ENCODE measurements around the gene CD33. TPM values are rescaled to one million over a fixed set of nuclear protein-coding genes. Genes with fewer than 3 reads are reported as not detected.

The CD33 gene
- total RNA-seq, 1 donor from 2014 or later = 0.52 TPM

DNA sequence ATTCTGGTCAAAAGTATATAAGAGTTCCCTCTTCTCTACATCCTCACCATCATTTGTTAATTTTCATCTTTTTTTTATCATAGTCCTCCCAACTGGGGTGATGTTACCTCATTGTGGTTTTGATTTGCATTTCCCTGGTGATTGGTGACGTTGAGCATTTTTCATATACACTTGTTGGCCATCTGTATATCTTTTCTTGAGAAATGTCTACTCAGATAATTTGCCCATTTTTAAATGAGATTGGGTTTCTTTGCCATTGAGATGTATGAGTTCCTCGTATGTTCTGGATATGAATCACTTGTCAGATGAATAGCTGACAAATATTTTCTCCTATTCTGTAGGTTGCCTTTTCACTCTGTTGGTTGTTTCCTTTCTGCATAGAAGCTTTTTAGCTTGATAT, 2.4 kb downstream of the CD33 start:
- peaks cover 0 to 2% (median 0%) of the 10 kb centered on the region in 3 donors for H3K27me3 ChIP-seq (ENCODE audit: control insufficient read depth in 3 of 3, insufficient read depth in 3 of 3, low read length in 3 of 3)
- no peaks in the 10 kb centered on the region for H3K4me1 ChIP-seq (ENCODE audit: control insufficient read depth in 3 of 3, insufficient read depth in 3 of 3, low read length in 3 of 3)
- no peak overlapping the region for H3K27ac ChIP-seq (ENCODE audit: low read depth, low read length)
- H3K9me3 ChIP-seq (ENCODE audit: control insufficient read depth in 3 of 3, low read length in 3 of 3) = no peaks in the 10 kb centered on the region
- H3K9ac ChIP-seq (ENCODE audit: low read depth in 1 of 3, low read length in 3 of 3) = no peak overlapping the region
- no peak overlapping the region for H3K4me3 ChIP-seq (ENCODE audit: low read length in 3 of 3)
- H3K36me3 ChIP-seq (ENCODE audit: control insufficient read depth in 3 of 3, insufficient read depth in 3 of 3, low read length in 3 of 3) = no peaks in the 10 kb centered on the region

DNA sequence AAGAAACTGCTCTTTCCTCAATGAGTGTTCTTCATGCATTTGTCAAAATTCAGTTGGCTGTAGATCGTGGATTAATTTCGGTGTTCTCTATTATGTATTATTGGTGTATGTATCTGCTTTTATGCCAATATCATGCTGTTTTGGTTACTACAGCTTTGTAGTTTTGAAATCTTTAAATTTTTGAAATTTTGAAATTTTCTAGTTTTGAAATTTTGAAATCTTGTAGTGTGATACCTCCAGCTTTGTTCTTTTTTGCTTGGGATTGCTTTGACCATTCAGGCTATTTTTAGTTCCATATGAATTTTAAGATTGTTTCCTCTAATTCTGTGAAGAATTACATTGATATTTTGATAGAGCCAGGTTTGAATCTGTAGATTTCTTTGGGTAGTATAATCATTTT, 3.1 kb downstream of the CD33 start:
- Histone ChIP-seq H3K4me1 (ENCODE audit: control insufficient read depth in 3 of 3, insufficient read depth in 3 of 3, low read length in 3 of 3) (no peaks in the 10 kb centered on the region), H3K27ac (ENCODE audit: low read depth, low read length) (no peak overlapping the region), H3K27me3 (ENCODE audit: control insufficient read depth in 3 of 3, insufficient read depth in 3 of 3, low read length in 3 of 3) (peaks cover 0 to 5% (median 0%) of the 10 kb centered on the region in 3 donors), H3K9me3 (ENCODE audit: control insufficient read depth in 3 of 3, low read length in 3 of 3) (no peaks in the 10 kb centered on the region), H3K36me3 (ENCODE audit: control insufficient read depth in 3 of 3, insufficient read depth in 3 of 3, low read length in 3 of 3) (no peaks in the 10 kb centered on the region), H3K4me3 (ENCODE audit: low read length in 3 of 3) (no peak overlapping the region), H3K9ac (ENCODE audit: low read depth in 1 of 3, low read length in 3 of 3) (no peak overlapping the region)

DNA sequence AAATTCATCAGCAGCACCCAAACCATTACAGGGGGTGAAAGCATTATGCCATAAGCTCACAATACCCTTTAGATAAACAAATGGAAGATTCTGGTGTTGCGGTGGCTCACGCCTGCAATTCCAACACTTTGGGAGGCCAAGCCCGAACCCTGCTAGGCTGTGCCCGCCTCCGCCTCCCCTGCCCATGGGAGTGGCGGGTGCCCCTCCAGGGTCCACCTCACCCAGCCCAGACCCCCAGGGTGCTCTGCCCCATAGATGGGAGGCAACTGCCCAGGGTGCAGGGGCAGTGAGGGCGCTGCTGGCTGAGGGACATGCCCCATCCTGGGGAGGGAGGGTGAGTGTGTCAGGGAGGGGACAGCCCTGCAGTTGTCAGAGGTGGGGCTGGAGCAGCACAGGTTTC, 16.0 kb downstream of the CD33 start:
- H3K4me1 ChIP-seq (ENCODE audit: control insufficient read depth in 3 of 3, insufficient read depth in 3 of 3, low read length in 3 of 3) = no peaks in the 10 kb centered on the region
- no peak overlapping the region for H3K27ac ChIP-seq (ENCODE audit: low read depth, low read length)
- H3K4me3 ChIP-seq (ENCODE audit: low read length in 3 of 3) = no peak overlapping the region
- no peaks in the 10 kb centered on the region for H3K27me3 ChIP-seq (ENCODE audit: control insufficient read depth in 3 of 3, insufficient read depth in 3 of 3, low read length in 3 of 3)
- H3K36me3 ChIP-seq (ENCODE audit: control insufficient read depth in 3 of 3, insufficient read depth in 3 of 3, low read length in 3 of 3) = no peaks in the 10 kb centered on the region
- H3K9ac ChIP-seq (ENCODE audit: low read depth in 1 of 3, low read length in 3 of 3) = no peak overlapping the region
- H3K9me3 ChIP-seq (ENCODE audit: control insufficient read depth in 3 of 3, low read length in 3 of 3) = peaks cover 0 to 4% (median 2%) of the 10 kb centered on the region in 3 donors

DNA sequence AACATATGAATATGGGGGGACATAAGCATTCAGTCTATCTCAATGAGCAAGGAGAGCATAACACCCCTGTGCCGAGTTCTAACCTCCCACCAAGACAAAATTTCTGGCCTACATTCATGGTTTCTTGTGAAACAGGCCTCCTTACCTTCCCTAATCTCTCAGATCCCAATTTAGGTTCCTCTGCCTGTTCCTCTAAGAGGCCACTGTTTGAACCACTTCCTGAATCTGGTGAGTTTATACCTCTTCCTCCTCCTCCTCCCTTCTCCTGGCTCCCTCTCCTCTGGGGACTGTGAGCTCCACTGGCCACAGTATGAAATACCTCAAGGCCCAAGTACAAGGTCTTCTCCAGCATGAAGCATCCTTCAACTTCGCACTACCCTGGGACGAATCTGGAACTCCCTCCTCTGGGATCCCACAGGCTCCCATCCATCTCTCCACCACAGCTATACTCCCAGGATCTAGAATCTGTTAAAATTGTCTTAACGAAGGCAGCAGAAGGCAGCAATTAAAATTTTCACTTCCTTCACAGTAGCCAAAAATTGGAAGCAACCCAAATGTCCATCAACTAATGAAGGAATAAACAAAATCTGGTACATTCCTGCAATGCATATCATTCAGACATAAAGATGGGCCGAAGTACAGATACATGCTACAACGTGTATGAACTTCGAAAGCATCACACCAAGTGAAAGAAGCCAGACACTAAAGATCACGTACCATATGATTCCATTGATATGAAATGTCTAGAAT, 18.2 kb downstream of the CD33 start:
- Histone ChIP-seq H3K4me1 (ENCODE audit: control insufficient read depth in 3 of 3, insufficient read depth in 3 of 3, low read length in 3 of 3) (no peaks in the 10 kb centered on the region), H3K27me3 (ENCODE audit: control insufficient read depth in 3 of 3, insufficient read depth in 3 of 3, low read length in 3 of 3) (no peaks in the 10 kb centered on the region), H3K9ac (ENCODE audit: low read depth in 1 of 3, low read length in 3 of 3) (no peak overlapping the region), H3K9me3 (ENCODE audit: control insufficient read depth in 3 of 3, low read length in 3 of 3) (peaks cover 0 to 4% (median 2%) of the 10 kb centered on the region in 3 donors), H3K36me3 (ENCODE audit: control insufficient read depth in 3 of 3, insufficient read depth in 3 of 3, low read length in 3 of 3) (no peaks in the 10 kb centered on the region), H3K27ac (ENCODE audit: low read depth, low read length) (no peak overlapping the region), H3K4me3 (ENCODE audit: low read length in 3 of 3) (no peak overlapping the region)

DNA sequence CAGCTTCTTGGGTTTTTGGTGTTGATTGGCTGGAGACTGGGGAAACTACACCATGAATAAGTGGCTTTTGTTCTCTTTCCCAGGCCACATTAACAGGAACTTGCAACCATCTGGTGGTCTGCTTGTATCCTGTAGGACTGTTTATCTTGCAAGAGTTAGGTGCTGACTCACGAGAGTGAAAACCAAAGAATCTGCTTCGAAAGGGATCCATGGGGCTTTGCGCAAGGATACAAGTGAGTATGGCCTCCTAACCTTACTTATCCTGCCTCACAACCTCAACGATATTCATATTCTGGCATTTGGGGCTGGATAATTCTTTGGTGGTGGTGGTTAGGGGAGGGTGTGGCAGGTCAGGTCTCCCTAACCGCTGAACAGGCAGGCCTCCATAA, 21.3 kb downstream of the CD33 start:
- Histone ChIP-seq H3K36me3 (ENCODE audit: control insufficient read depth in 3 of 3, insufficient read depth in 3 of 3, low read length in 3 of 3) (no peaks in the 10 kb centered on the region), H3K27ac (ENCODE audit: low read depth, low read length) (no peak overlapping the region), H3K4me3 (ENCODE audit: low read length in 3 of 3) (no peak overlapping the region), H3K27me3 (ENCODE audit: control insufficient read depth in 3 of 3, insufficient read depth in 3 of 3, low read length in 3 of 3) (no peaks in the 10 kb centered on the region), H3K9me3 (ENCODE audit: control insufficient read depth in 3 of 3, low read length in 3 of 3) (peaks cover 0 to 5% (median 4%) of the 10 kb centered on the region in 3 donors), H3K9ac (ENCODE audit: low read depth in 1 of 3, low read length in 3 of 3) (no peak overlapping the region), H3K4me1 (ENCODE audit: control insufficient read depth in 3 of 3, insufficient read depth in 3 of 3, low read length in 3 of 3) (no peaks in the 10 kb centered on the region)

DNA sequence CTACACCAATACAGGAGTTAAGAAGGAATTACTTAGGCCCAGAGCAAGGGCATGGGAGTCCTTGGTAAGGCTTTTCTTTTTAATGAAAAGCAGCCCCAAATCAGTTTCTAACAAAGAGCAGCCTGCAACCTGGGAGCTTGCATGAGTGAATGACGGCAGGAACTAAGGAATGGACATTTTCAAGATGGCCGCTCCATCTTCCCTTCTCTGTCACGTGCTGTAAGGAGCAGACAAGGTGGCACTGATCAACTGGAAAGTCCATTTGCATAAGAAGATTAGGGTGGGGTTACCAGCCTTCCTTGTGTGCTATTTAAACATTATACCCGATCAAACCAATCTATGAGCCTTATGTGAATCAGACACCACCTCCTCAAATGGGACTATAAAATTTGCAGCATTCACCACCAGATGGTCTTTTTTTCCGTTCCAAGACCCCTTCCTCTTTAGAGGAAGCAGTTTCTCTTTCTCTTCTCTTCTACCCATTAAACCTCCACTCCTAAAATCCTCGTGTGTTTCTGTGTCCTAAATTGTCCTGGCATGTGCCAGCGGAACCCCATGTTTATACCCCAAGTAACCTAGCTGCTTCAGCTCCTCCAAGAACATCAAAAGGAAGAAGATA, 23.2 kb downstream of the CD33 start:
- no peaks in the 10 kb centered on the region for H3K4me1 ChIP-seq (ENCODE audit: control insufficient read depth in 3 of 3, insufficient read depth in 3 of 3, low read length in 3 of 3)

DNA sequence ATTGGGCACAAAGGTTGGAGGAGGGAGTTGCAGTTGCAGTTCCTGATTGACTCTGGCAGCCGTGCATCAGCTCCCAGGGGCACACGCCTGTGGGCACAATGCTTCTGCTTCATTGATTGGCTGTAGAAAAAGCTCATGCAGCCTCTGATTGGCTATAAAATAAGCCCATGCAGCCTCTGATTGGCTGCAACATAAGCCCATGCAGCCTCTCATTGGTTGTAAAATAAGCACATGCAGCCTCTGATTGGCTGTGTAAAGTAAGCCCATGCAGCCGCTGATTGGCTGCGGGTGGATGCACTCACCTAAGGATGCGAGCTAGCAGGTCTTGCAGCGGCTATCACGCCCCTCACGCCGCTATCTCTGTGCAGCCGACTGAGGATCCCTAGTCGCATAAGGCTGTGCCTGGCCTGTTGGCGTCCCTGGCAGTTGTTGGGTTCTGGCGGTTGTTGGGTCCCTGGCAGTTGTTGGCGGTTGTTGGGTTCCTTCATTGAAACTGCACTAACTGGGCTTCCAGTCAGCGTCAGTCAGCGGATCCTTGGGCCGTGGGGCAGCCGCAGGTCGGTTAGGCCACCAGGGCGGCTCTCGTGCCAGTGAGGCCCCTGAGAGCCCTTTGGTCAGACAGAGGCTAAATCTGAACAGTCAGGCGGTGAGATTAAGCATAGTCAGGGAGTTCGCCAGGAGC, 26.0 kb downstream of the CD33 start, which contains the start of gene SIGLECL1:
SIGLECL1 (plus strand) TSS at position 295 of the 682 bp plus-strand sequence. CDS start 12,993 bp downstream, outside the sequence.
- H3K27me3 ChIP-seq (ENCODE audit: control insufficient read depth in 3 of 3, insufficient read depth in 3 of 3, low read length in 3 of 3) = no peaks in the 10 kb centered on the region
- H3K9me3 ChIP-seq (ENCODE audit: control insufficient read depth in 3 of 3, low read length in 3 of 3) = peaks cover 0 to 2% (median 0%) of the 10 kb centered on the region in 3 donors
- no peak within 1 kb of the TSS for H3K27ac ChIP-seq (ENCODE audit: low read depth, low read length)
- no peak within 1 kb of the TSS for H3K4me3 ChIP-seq (ENCODE audit: low read length in 3 of 3)
- no peak within 1 kb of the TSS for H3K9ac ChIP-seq (ENCODE audit: low read depth in 1 of 3, low read length in 3 of 3)
- H3K4me1 ChIP-seq (ENCODE audit: control insufficient read depth in 3 of 3, insufficient read depth in 3 of 3, low read length in 3 of 3) = no peaks in the 10 kb centered on the region
- no peaks in the 10 kb centered on the region for H3K36me3 ChIP-seq (ENCODE audit: control insufficient read depth in 3 of 3, insufficient read depth in 3 of 3, low read length in 3 of 3)

More for the DNA sequence above, 23.2 kb downstream of the CD33 start:
- Histone ChIP-seq H3K9me3 (ENCODE audit: control insufficient read depth in 3 of 3, low read length in 3 of 3) (peaks cover 0 to 5% (median 0%) of the 10 kb centered on the region in 3 donors), H3K4me3 (ENCODE audit: low read length in 3 of 3) (no peak overlapping the region), H3K27ac (ENCODE audit: low read depth, low read length) (no peak overlapping the region), H3K9ac (ENCODE audit: low read depth in 1 of 3, low read length in 3 of 3) (no peak overlapping the region), H3K27me3 (ENCODE audit: control insufficient read depth in 3 of 3, insufficient read depth in 3 of 3, low read length in 3 of 3) (no peaks in the 10 kb centered on the region), H3K36me3 (ENCODE audit: control insufficient read depth in 3 of 3, insufficient read depth in 3 of 3, low read length in 3 of 3) (no peaks in the 10 kb centered on the region)

DNA sequence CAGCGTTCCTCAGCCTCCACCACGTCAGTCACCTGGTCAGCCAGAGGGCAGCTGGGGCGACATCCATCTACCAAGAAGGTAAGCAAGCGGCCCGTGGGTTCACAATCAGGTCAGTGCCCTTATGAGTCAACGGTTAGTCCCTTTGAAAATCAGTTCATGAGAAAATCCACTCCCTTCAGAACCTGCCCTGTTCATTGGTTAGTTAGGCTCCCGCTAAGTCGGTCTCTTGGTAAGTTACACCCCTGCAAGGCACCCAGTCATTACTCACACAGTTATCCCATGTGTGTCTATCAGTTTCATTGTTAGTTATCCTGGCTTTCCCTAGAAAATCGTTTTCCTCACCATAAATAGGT, 26.6 kb downstream of the CD33 start:
- Histone ChIP-seq H3K9ac (ENCODE audit: low read depth in 1 of 3, low read length in 3 of 3) (no peak overlapping the region), H3K9me3 (ENCODE audit: control insufficient read depth in 3 of 3, low read length in 3 of 3) (peaks cover 0 to 2% (median 0%) of the 10 kb centered on the region in 3 donors), H3K27me3 (ENCODE audit: control insufficient read depth in 3 of 3, insufficient read depth in 3 of 3, low read length in 3 of 3) (no peaks in the 10 kb centered on the region), H3K4me3 (ENCODE audit: low read length in 3 of 3) (no peak overlapping the region), H3K27ac (ENCODE audit: low read depth, low read length) (no peak overlapping the region), H3K4me1 (ENCODE audit: control insufficient read depth in 3 of 3, insufficient read depth in 3 of 3, low read length in 3 of 3) (no peaks in the 10 kb centered on the region), H3K36me3 (ENCODE audit: control insufficient read depth in 3 of 3, insufficient read depth in 3 of 3, low read length in 3 of 3) (no peaks in the 10 kb centered on the region)

DNA sequence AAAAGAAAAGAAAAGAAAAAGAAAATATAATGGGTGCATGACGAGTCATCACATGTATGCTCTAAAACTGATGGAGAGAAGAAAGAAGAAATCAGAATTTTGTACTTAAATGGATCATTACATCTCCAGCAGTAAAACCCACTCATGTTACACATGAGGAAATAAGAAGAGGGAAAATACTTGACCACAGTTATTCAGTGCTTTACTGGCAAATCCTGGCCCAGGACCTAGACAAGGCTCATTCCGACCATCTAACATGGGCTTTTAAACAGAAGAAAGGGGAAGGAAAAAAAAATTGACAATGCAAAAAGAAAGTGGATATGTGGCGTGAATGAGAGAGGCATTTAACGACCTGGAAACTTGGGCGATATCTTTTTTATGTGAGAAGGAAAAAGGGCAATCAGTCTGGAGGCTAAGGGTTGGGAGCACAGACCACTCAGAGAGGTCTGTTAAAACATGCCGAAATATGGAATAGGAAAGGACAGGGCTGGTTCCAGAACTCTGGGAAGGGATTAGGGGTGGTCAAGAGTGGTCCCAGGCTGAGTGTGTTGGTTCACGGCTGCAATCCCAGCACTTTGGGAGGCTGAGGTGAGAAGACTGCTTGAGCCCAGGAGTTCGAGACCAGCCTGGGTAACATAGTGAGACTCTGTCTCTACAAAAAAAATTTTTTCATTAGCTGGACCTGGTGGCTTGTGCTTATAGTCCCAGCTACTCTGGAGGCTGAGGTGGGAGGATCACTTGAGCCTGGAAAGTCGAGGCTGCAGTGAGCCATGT, 27.6 kb downstream of the CD33 start:
- no peaks in the 10 kb centered on the region for H3K27me3 ChIP-seq (ENCODE audit: control insufficient read depth in 3 of 3, insufficient read depth in 3 of 3, low read length in 3 of 3)
- no peaks in the 10 kb centered on the region for H3K4me1 ChIP-seq (ENCODE audit: control insufficient read depth in 3 of 3, insufficient read depth in 3 of 3, low read length in 3 of 3)

More for the DNA sequence above, 27.6 kb downstream of the CD33 start:
- peaks cover 0 to 2% (median 0%) of the 10 kb centered on the region in 3 donors for H3K9me3 ChIP-seq (ENCODE audit: control insufficient read depth in 3 of 3, low read length in 3 of 3)
- no peak overlapping the region for H3K4me3 ChIP-seq (ENCODE audit: low read length in 3 of 3)
- no peak overlapping the region for H3K9ac ChIP-seq (ENCODE audit: low read depth in 1 of 3, low read length in 3 of 3)
- no peak overlapping the region for H3K27ac ChIP-seq (ENCODE audit: low read depth, low read length)
- no peaks in the 10 kb centered on the region for H3K36me3 ChIP-seq (ENCODE audit: control insufficient read depth in 3 of 3, insufficient read depth in 3 of 3, low read length in 3 of 3)
